H4 (cell line): ENCODE data around the gene CACNG3. TPM values are rescaled to one million over a fixed set of nuclear protein-coding genes. Genes with fewer than 3 reads are reported as not detected.

ENCODE experiments used
- DNase-seq: peaks from one replicate; pipeline ENCODE4 v3.0.0-alpha.2; 2015; ENCODE audit warnings: low spot score
- total RNA-seq: library from RNA; depleted of rRNA; stranded (reverse); fragments of >200 nt; shearing (Covaris generic); gene quantifications from 2 replicates; pipeline ENCODE4 v1.2.3, GENCODE V29; 2014

Gene CACNG3
- total RNA-seq, 1 experiment from 2014 or later = not detected

DNA sequence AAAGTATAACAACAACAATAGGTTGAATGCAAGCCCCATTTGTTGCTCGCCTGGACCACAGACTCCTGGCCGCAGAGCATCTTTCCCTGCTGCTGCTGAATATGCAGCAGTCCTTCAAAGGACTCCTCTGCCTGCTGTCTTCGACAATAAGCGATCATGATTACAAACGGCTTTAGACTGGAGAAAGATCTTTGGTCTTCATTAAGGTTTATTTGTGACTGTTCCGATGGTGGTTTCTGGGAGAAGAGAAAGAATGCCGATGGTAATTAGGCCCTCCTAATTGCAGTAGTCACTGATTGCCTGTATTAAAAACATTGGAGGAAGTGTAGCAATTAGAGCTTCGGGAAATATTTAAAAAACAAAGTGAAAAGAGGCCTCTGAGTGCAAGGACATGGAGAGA is 138.2 kb downstream of the CACNG3 start:
- no peak for DNase-seq

DNA sequence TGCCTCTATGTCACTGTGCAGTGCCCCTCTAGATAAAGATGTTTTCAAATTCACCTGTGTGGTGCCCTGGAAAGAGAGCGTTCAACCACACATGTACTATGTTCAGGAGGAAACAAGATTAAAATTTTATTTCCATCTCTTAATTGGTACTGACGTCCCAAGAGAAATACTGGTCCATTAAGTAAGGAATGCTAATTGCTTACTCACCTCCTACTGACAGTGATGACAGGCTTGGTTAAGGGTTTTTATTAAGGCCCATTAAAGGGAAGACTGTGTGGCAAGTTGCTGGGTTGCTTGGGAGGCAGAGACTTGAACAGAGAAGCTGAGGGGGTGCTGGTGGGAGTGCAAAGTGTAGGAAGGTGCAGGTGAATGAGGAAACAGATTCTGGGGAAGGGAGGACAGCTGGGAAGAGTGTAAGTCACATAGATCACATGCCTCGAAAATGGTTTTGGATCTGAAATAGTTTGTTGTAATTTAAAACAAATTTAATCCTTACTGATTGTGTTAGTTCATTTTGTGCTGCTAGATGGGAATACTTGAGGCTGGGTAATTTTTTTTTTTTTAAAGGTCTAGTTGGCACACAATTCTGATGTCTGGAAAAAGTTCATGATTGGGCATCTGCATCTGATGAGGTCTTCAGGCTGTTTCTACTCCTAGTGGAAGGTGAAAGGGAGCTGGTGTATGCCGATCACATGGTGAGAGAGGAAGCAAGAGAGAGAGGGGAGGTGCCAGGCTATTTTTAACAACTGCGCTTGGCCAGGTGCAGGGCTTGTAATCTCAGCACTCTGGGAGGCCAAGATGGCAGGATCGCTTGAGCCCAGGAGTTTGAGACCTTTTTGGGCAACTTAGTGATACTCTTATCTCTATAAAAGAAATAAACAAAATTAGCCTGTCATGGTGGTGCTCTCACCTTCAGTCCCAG is 140.5 kb downstream of the CACNG3 start:
- DNase-seq = no peak

GRCh38 chr16:24409045-24409444 is 152.9 kb downstream of the CACNG3 start:
- DNase-seq = peak; percentile 8
